HG02840 (cell line): ENCODE data around the gene SYNJ2.

ENCODE experiments used
- ATAC-seq: cut with Tn5 transposase; IDR thresholded peaks from one replicate; pipeline ENCODE4 v1.9.1; 2021; ENCODE audit warnings: mild to moderate bottlenecking, moderate library complexity, moderate number of reproducible peaks; ENCODE audit not compliant: unreplicated experiment, low FRiP score

SYNJ2 gene

DNA sequence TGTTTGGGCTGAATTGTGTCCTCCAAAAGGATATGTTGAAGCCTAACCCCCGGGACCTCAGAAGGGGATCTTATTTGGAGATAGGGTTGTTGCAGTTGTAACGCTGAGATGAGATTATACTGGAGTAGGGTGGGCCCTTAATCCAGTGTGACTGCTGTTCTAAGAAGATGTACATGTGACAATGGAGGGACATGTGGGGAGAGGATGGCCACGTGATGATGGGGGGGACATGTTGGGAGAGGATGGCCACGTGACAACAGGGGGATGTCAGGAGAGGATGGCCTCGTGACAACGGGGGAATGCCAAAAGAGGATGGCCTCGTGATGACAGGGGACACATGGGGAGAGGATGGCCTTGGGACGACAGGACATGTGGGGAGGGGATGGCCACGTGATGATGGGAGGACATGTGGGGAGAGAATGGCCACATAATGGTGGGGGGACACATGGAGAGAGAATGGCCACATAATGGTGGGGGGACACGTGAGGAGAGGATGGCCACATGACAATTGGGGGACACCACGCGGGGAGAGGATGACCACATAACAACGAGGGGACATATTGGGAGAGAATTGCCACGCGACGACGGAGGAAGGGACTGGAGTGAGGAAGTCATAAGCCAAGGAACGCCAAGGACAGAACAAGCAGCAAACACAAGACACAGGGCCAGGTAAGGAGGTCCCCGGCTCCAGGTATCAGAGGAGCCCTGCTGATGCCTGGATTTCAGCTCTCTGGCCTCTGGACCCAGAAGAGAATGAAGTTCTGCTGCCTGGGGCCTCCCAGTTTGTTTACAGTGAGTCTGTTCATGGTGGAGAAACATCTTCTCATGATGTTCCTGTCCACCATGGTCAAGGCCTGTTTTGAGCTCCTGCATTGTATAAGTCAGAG, 29.2 kb downstream of the SYNJ2 start:
- ATAC-seq: no peak

DNA sequence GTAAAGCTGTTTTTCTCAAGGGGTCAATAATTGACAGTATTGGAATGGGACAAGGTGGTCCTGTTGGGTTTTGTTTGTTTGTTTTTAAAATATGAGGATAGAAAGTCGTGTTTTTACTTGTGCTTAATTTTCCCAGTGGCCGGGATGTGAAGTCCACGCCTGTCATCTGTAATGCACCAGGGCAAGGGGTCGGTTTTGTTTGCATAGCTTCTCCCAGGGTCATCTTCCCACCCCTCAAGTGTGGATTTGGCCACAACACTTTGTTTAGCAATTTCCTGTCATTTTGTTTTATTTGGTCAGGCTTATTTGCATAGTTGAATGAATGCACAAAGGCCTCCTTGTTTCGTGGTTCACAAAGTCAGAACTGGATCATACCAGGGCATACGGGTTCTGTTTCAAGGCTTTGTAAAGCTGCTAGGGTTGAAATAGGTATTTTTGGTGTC, 29.8 kb downstream of the SYNJ2 start:
- no peak for ATAC-seq

DNA sequence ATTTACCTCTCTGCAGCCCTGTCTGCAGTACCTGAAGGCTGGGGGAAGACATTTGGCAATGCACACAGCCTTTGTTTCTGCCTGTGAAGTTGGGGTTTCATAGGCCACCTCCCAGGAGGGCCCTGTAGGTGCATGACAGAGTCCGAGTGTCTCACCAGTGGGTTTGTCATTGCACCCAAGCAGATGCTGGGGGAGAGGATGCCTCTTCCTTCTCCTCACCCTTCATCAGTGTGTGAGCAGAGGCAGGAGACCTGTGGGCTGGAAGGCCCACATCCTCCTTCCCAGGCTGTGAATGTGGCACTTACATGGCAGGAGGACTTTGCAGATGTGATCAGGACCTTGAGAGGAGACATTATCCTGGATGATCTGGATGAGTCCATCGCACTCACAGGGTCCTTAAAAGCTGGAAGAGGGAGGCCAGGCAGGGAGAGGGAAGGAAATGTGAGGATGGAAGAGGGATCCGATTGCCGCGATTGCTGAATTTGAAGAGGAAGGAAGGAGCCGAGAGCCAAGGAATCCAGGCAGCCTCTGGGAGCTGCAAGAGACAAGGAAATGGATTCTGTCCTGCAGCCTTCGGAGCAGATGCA, 30.4 kb downstream of the SYNJ2 start:
- no peak for ATAC-seq

DNA sequence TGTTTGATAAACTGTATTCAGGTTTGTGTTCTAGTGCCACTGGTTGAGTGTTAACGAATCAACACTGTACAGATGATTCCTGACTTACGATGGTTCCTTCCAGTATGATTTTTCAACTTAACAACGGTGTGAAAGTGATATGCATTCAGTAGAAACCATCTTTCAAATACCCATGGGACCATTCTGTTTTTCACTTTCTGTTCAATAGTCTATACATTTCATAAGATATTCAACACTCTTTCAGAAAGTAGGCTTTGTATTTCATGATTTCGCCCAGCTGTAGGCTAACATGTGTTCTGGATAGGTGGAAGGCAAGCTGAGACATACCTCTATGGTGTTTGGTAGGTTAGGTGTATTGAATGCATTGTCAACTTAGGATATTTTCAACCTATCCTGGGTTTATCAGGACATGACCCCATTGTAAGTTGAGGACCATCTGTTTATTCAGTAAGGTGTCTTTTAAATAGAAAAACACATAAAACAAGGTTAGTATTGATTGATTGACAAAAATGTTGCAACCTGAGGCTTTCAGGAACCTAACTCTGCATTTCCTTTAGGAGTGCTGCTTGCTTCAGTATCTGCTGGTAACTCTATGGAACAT, 32.3 kb downstream of the SYNJ2 start:
- ATAC-seq: no peak

DNA sequence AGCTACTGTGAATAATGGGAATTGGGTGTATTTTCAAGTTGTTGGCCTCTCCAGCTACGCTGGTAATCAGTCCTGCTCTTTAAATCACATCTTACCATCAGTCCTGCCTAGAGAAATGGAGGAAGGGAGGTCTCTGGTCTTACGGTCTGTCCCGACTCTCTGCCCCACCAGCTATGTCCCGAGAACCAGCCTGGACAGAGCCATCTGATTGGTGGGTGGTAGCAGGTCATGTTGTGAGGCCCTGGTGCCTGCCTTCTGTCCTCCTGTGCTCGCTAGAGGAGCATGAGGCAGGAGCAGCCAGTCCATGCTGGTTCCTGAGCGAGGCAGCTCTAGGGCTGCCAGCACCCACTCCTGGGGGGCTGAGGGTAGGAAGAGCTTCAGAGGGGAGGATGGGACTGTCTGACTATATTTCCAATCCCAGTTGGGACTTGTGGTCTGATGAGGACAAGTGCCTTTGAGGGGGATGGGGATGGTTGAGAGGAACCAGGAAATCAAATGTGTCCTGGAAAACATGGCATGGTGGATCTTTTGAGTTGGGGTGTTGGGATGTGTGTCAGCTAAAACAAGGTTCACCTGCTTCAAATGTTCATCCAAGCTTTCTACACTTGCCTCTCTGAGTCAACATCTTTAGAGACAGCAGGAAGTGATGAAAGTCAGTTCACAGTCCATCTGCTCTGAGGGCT, 33.0 kb downstream of the SYNJ2 start:
- no peak for ATAC-seq

DNA sequence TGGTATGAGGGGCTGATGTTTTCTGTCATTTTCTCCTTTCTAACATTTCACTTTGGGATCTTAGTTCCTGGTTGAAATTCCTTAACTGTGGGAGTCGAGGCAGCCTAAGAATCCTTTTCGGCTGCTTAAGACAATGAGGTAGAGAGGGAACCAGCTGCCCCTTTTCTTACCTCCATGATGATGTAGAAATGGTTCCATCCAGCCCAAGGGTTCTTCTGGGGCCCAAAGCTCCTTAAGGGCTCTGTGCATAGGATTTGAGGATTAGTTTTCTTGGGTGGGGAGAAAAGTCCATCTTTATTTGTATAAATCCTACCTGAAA, 33.5 kb downstream of the SYNJ2 start:
- ATAC-seq: no peak

DNA sequence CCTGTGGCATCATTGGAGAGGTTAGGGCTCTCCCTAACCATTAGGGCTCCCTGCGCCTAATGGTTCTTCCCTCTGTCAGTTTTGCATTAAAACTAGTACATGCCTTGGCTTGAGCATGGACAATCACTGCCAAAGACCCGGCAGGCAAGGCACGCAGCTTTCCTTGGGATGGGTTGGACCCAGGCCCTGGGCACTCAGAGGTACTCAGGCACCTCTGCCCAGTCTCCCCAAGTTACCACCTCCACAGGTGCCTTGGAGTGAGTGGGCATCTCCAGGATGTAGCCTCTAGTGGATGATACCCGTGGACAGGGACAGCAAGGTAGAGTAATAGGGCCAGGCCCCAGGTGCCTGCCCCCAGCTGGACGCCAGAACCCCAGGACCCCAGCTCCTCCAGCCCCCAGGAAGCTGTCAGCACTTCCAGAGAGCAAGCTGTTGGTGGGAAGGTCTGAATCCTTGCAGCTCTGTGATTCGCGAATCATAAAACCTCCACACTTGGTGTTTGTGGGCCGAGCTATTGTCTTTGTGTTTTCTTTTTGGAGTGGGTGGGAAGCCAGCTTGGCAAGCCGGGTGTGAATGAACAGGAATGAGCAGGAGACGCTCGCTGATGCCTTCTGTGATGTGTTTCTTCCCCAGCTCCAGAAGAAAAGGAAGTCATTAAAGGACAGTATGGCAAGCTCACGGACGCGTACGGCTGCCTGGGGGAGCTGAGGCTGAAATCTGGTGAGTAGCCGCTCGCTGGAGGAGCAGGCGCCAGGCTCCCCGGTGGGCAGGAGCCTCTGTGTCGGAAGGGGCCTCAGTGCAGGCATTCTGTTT, 35.1 kb downstream of the SYNJ2 start:
- ATAC-seq: no peak

DNA sequence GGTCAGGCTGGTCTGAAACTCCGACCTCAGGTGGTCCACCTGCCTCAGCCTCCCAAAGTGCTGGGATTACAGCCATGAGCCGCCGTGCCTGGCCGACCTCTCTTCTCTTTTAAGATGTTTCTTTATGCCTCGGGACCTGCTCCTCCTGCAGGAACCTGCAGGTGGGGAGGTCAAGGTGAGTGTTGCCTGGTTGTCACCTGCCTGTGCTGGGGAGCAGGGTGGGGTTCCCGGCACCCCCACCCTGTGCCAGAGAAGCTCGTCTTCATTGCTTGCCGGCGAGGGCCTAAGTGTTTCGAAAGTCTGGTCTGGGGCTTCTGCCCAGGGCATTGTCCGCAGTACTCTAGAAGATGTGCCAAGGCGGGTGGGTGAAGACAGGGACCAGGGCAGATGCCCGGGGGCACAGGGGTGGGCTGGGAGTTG, 36.0 kb downstream of the SYNJ2 start:
- no peak for ATAC-seq

DNA sequence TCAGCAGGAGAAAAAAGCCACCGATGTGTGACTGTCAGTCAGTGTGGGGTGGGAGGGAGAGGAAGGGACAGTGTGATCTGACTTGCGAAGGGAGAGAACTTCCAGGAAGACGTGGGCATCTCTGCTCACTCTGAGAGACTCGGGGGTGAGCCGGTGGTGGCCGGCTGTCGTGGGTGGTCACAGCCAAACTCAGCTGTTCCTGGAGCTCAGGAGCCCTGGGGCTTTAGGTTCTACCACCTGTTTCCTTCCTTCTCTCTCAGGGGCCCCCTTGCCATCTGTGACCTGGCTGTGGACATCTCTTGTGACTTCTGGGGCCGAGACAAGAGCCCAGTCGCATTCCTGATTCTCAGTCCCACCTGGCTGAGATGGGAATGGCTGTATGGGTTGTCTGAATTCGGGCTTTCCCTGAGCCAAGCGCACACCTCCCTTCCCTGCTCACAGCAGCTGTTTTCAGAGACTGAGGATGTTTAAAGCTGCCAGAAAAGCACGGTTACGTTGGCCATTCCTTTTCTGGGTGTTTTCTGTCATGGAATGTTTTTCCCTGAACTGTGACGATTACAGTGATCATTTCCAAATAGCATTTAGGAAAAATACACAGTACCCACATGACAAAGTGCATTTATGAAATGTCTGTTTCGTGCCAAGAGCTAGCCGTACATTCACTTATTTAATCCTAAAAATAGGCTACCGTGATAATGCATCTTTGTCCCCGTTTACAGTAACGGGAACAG, 36.5 kb downstream of the SYNJ2 start:
- ATAC-seq: no peak

DNA sequence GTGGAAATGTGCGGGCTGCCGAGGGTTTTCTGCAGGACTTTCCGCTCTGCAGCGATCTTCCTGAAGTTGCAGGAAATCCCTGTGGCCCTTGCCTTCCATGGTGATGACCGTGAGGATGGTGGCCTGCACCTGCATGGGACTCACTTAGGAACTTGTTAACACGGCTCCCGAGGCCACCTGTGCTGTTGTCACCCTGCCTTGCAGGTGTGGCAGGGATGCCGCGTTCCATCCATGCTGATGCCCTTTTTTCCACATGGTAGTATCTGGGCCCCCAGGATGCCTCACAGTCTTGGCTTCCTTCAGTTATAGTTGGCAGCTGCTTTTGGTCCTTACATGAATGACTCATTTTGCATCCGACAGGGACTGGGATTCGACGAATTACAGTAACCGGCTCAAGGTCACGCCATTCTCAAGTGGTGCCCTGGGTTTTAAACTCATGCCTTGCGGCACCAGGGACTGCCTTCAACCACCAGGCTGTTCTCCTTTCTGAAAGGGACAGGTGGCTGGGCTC, 37.2 kb downstream of the SYNJ2 start:
- ATAC-seq: no peak

DNA sequence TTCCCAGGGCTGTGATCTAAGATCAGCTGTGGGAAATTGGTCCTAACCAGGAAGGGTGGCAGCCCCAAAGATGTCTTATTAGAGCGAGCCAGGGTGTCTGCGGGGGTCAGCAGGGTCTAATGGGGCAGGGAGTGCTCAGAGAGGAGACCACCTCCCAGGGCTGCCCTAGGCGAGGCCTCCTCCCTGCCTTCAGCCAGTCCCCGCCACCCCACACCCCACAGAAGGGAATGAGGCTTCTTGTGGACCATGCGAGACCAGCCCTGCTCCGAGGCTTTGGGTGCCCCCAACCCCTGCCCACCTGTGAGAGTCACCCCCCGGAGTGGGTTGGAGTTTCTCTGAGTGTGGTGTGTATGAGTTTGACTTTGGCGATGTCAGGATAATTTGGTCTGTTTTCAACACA, 37.8 kb downstream of the SYNJ2 start:
- no peak for ATAC-seq

DNA sequence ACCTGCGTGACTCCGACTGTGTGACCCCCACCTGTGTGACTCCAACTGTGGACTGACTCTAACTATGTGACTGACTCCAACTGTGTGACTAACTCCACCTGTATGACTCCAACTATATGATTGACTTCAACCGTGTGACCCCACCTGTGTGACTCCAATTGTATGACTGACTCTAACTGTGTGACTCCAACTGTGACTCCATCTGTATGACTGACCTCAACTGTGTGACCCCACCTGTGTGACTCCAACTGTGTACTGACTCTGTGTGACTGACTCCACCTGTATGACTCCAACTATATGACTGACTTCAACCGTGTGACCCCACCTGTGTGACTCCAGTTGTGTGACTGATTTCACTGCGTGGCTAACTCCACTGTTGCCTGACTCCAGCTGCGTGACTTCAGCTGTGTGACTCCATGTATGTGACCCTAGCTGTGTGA, 38.6 kb downstream of the SYNJ2 start:
- ATAC-seq: no peak

DNA sequence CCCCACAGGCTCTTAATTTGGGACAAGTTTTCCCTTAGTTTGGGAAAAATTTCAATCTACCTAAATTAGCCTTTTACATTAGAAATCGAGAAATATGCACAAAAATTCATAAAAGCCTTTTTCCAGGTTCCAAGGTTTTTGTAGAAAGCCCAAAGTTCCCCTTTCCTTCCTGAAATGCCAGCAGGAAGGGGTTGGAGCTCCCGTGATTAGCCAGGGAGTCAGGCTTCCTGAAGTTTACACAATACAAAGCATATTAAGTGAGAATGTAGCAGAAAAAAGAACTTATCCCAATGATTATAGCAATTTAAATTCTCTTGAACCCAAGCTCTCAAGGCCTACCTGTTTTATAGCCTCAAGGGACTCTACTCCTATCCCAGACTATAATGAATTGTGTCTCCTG, 39.1 kb downstream of the SYNJ2 start:
- no peak for ATAC-seq

DNA sequence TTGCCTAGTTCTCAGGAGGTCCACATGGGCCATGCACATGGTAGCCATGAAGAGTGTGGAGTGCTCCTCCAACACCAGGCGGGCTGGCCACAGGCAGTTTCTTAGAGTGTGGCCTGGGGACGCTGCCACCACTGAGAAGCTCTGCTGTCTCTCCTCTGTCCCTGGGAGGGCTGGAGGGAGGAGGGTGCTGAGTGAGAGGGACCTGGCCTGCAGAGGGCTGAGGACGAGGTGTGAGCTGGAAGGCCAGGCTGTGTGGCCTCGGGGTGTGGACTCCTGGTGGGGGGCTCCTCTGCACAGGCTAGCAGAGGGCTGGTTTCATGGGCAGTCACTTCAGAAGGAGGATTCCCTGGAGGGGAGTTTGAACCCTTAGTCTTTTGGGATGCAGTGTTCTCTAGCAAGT, 39.7 kb downstream of the SYNJ2 start:
- no peak for ATAC-seq

DNA sequence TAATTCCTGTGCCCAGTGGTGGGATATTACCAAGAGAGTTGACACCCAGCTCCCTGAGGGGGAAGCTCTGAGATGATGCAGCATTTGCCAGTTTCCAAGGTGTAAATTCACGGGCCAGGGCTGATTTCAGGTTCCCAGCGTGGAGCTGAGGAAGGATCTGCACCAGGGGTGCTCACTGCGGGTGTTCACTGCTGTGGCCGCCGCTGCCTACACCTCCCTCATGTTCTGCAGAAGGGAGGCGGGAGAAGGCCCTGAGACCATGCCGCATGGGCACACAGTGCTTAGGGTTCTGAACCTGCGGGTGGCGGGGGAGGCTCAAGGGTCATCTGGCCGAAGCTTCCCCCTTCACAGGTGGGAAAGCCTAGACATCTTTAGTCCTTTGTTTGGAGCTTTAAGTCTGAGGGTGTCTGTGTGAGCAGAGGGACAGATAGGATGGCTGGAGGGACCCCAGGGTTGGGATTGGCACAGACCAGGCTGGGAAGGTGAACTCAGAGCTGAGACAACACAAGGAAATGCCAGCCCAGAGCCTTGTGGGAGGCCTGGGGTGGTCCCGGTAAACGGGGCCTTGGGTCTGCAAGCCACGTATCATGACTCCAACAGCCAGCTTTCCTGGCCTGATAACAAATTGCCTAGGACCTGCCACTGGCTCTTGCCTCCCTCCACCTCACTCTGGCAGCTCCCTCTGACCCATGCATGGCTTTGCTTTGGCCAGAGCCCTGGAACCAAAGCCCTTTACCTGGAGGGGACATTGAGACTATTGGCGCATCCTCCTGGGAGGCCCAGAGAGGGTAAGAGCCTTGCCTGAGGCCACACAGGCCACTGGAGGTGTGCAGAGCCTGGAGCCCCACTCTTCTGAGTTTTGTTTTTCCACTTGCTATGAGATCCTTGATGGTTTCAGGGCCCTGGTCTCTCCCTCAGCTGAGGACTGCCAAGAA, 40.4 kb downstream of the SYNJ2 start:
- no peak for ATAC-seq

DNA sequence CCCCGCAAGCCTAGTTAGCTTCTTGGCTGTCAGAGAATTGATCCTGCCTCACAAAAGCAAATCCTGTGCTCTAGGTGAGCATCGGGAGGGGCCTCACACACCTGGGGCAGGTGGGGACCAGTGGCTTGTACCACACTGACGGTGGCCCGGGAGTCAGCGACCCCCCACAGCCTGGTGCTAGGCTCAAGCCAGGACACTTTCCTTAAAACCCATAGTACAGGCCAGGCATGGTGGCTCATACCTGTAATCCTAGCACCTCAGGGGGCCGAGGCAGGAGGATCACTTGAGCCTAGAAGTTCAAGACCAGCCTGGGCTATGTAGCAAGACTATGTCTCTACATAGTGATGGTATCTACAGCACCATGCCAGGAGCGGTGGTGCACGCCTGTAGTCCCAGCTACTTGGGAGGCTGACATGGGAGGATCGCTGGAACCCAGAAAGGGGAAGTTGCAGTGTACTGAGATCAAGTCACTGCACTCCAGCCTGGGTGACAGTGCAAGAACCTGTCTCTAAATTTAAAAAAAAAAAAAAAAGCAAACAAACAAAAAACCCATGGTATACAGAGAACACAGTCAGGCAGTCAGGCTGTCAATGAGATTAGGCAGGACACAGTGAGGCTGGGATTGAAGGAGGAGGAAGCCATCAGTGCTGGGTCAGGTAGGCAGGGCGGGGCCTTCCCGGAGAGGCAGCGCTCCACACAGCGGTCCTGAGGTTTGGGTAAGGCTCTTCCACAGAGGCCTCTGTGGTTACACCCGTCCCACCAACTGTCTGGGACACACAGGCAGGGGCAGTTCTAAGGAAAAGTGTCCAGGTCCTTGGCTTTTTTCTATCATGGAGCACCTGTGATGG, 41.3 kb downstream of the SYNJ2 start:
- ATAC-seq: no peak

DNA sequence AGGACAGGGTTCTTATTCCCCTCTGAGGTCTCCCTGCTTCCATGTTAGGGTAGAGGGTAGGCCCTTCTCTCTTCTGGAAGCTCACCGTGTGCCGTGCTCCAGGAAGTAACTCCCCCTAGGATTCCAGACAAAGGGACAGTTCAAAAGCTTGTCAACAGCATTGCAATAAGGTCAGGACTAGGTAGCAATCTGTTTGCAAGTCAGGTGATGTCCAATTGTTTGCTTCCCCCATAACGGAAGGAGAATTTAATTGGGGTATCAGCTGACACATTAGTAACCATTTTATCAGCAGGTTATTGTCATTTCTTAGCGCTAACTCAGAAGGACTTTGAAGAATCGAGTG, 41.9 kb downstream of the SYNJ2 start:
- ATAC-seq: no peak
